NT2/D1 (cell line): ENCODE measurements around the gene EIF2B4.
A peak's percentile ranks its signal among the peaks of the same experiment; 100 is the strongest.

ENCODE experiments used
- DNase-seq: peaks from one replicate; pipeline ENCODE4 v3.0.0-alpha.2; 2011; ENCODE audit warnings: low read depth, low spot score
- H3K27me3 ChIP-seq: 2 replicates; pipeline ENCODE4 v1.6.0; 2011; ENCODE audit warnings: mild to moderate bottlenecking; ENCODE audit not compliant: insufficient read length, insufficient read depth
- H3K36me3 ChIP-seq: 2 replicates; pipeline ENCODE4 v1.6.1; 2011; ENCODE audit warnings: mild to moderate bottlenecking, low read length, mixed read lengths; ENCODE audit not compliant: insufficient read depth, insufficient read length
- H3K4me1 ChIP-seq: 2 replicates; pipeline ENCODE4 v1.5.1; 2011; ENCODE audit not compliant: insufficient read depth, insufficient read length
- H3K4me3 ChIP-seq: 2 replicates; pipeline ENCODE4 v1.5.1; 2011; ENCODE audit warnings: low read depth; ENCODE audit not compliant: insufficient read length
- H3K9ac ChIP-seq: 2 replicates; pipeline ENCODE4 v1.6.0; 2011; ENCODE audit warnings: low read depth; ENCODE audit not compliant: insufficient read length
- H3K9me3 ChIP-seq: 2 replicates; pipeline ENCODE4 v1.5.1; 2011; ENCODE audit warnings: mild to moderate bottlenecking, low read length; ENCODE audit not compliant: insufficient read depth
- SUZ12 ChIP-seq: IDR thresholded peaks from 2 replicates; pipeline ENCODE4 v1.6.1; 2011; ENCODE audit not compliant: insufficient read length, insufficient read depth; ENCODE audit errors: extremely low read depth
- YY1 ChIP-seq: IDR thresholded peaks from 2 replicates; pipeline ENCODE4 v1.6.1; 2011; ENCODE audit not compliant: insufficient read length, insufficient read depth
- ZNF274 ChIP-seq: IDR thresholded peaks from 2 replicates; pipeline ENCODE4 v1.6.1; 2011; ENCODE audit warnings: mild to moderate bottlenecking, low read depth, low read length

The EIF2B4 gene

GRCh38 chr2:27379836-27380625 is 9.9 kb upstream of the EIF2B4 start:
- no peak for TF ChIP-seq SUZ12
- TF ChIP-seq YY1, result no peak
- no peak for TF ChIP-seq ZNF274
- H3K36me3 ChIP-seq, result peaks cover 78% of the 10 kb centered on the region
- no peak for DNase-seq
- peak overlapping the region; percentile 84 for H3K4me3 ChIP-seq
- no peaks in the 10 kb centered on the region for H3K9me3 ChIP-seq
- H3K4me1 ChIP-seq, result no peaks in the 10 kb centered on the region
- peak overlapping the region; percentile 95 for H3K9ac ChIP-seq
- no peaks in the 10 kb centered on the region for H3K27me3 ChIP-seq

GRCh38 chr2:27379383-27379835 is 9.3 kb upstream of the EIF2B4 start:
- Histone ChIP-seq H3K4me3 (peak overlapping the region; percentile 84), H3K4me1 (no peaks in the 10 kb centered on the region), H3K36me3 (peaks cover 78% of the 10 kb centered on the region), H3K9ac (peak overlapping the region; percentile 95), H3K9me3 (no peaks in the 10 kb centered on the region), H3K27me3 (no peaks in the 10 kb centered on the region)
- DNase-seq, result no peak
- TF ChIP-seq YY1, result no peak
- no peak for TF ChIP-seq ZNF274
- no peak for TF ChIP-seq SUZ12

GRCh38 chr2:27378809-27379290 is 8.7 kb upstream of the EIF2B4 start:
- no peak for DNase-seq
- Histone ChIP-seq H3K27me3 (no peaks in the 10 kb centered on the region), H3K9me3 (no peaks in the 10 kb centered on the region), H3K4me3 (no peak overlapping the region), H3K36me3 (peaks cover 76% of the 10 kb centered on the region), H3K4me1 (no peaks in the 10 kb centered on the region), H3K9ac (peak overlapping the region; percentile 95)
- TF ChIP-seq SUZ12, result no peak
- TF ChIP-seq YY1, result no peak
- no peak for TF ChIP-seq ZNF274

- no peaks in the 10 kb centered on the region for H3K27me3 ChIP-seq
- H3K4me3 ChIP-seq, result no peak overlapping the region
- no peaks in the 10 kb centered on the region for H3K9me3 ChIP-seq
- H3K9ac ChIP-seq, result peak overlapping the region; percentile 50
- DNase-seq, result no peak
- H3K36me3 ChIP-seq, result peaks cover 73% of the 10 kb centered on the region
- H3K4me1 ChIP-seq, result no peaks in the 10 kb centered on the region
- TF ChIP-seq ZNF274, result no peak
- TF ChIP-seq SUZ12, result no peak
- TF ChIP-seq YY1, result no peak
These were observed 8.1 kb upstream of the EIF2B4 start for GRCh38 chr2:27378096-27378808.

- H3K27me3 ChIP-seq, result no peaks in the 10 kb centered on the region
- TF ChIP-seq YY1 (no peak), ZNF274 (no peak), SUZ12 (no peak)
- H3K36me3 ChIP-seq, result peaks cover 76% of the 10 kb centered on the region
- no peak overlapping the region for H3K9ac ChIP-seq
- DNase-seq, result no peak
- H3K4me3 ChIP-seq, result no peak overlapping the region
- H3K4me1 ChIP-seq, result peaks cover 3% of the 10 kb centered on the region
- no peaks in the 10 kb centered on the region for H3K9me3 ChIP-seq
These were observed 7.5 kb upstream of the EIF2B4 start for GRCh38 chr2:27377618-27378095.

- no peak for DNase-seq
- H3K4me1 ChIP-seq, result peaks cover 3% of the 10 kb centered on the region
- H3K9me3 ChIP-seq, result no peaks in the 10 kb centered on the region
- H3K36me3 ChIP-seq, result peaks cover 76% of the 10 kb centered on the region
- no peak overlapping the region for H3K9ac ChIP-seq
- no peaks in the 10 kb centered on the region for H3K27me3 ChIP-seq
- H3K4me3 ChIP-seq, result no peak overlapping the region
- TF ChIP-seq ZNF274 (no peak), SUZ12 (no peak), YY1 (no peak)
These were observed 6.9 kb upstream of the EIF2B4 start for GRCh38 chr2:27376866-27377617.
